ENCODE data around the gene BCAS1.

Gene BCAS1

DNA sequence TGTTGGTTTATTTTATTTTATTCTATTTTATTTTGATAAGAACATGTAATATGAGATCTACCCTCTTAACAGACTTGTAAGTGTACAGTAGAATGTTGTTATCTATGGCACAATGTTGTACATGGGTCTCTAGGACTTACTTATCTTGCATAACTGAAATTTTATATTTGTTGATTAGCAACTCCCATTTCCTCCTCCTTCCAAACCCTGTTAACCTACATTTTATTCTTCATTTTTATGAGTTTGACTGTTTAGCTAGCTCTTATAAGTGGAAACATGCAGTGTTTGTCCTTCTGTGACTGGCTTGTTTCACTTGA lies 37.9 kb upstream of the BCAS1 start:
- H3K4me3 Mint-ChIP-seq = no peak overlapping the region
- no peaks in the 10 kb centered on the region for H3K9me3 Mint-ChIP-seq
- ATAC-seq (replicated peaks; ENCODE audit: extremely low read depth, poor library complexity, severe bottlenecking) = no peak
- no peak for DNase-seq (ENCODE audit: low spot score in 2 of 2)
- H3K4me1 Mint-ChIP-seq = no peaks in the 10 kb centered on the region
- H3K36me3 Mint-ChIP-seq (ENCODE audit: insufficient read depth) = no peaks in the 10 kb centered on the region
- H3K27me3 Mint-ChIP-seq = peaks cover 8% of the 10 kb centered on the region
- no peak overlapping the region for H3K27ac Mint-ChIP-seq (ENCODE audit: low read depth)

- no peak overlapping the region for H3K27ac Mint-ChIP-seq (ENCODE audit: low read depth)
- no peak for ATAC-seq (replicated peaks; ENCODE audit: extremely low read depth, poor library complexity, severe bottlenecking)
Observed at GRCh38 chr20:54107600-54108325, 37.4 kb upstream of the BCAS1 start.

GRCh38 chr20:54107181-54107580 lies 36.8 kb upstream of the BCAS1 start:
- Mint-ChIP-seq H3K27me3 (peaks cover 6% of the 10 kb centered on the region), H3K4me1 (no peaks in the 10 kb centered on the region), H3K27ac (ENCODE audit: low read depth) (no peak overlapping the region), H3K9me3 (no peaks in the 10 kb centered on the region), H3K36me3 (ENCODE audit: insufficient read depth) (no peaks in the 10 kb centered on the region), H3K4me3 (no peak overlapping the region)
- no peak for ATAC-seq (replicated peaks; ENCODE audit: extremely low read depth, poor library complexity, severe bottlenecking)
- DNase-seq (ENCODE audit: low spot score in 2 of 2) = no peak

More at GRCh38 chr20:54107600-54108325, 37.4 kb upstream of the BCAS1 start:
- Mint-ChIP-seq H3K36me3 (ENCODE audit: insufficient read depth) (no peaks in the 10 kb centered on the region), H3K4me3 (no peak overlapping the region), H3K27me3 (peaks cover 6% of the 10 kb centered on the region), H3K9me3 (no peaks in the 10 kb centered on the region), H3K4me1 (no peaks in the 10 kb centered on the region)
- no peak for DNase-seq (ENCODE audit: low spot score in 2 of 2)

DNA sequence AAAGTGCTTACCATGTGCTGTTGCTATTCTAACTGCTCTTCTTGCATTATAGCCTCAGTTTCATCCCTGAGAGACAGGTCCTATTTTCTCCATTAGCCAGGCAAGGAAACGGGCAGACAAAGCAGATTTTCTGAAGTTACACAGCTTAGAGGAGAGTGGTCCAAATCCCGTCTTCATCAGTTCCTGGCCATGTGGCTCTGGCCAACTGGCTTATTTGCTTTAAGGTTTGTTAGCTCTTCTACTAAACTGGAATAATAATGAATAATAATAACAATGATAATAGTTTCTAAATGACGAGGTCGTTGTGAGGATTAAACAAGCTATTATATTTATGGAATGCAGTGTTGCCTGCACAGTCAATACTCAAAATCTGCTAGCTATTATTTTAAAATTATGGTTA lies 35.8 kb upstream of the BCAS1 start:
- H3K36me3 Mint-ChIP-seq (ENCODE audit: insufficient read depth) = no peaks in the 10 kb centered on the region
- peaks cover 6% of the 10 kb centered on the region for H3K27me3 Mint-ChIP-seq
- DNase-seq (ENCODE audit: low spot score in 2 of 2) = no peak
- ATAC-seq (replicated peaks; ENCODE audit: extremely low read depth, poor library complexity, severe bottlenecking) = no peak
- no peak overlapping the region for H3K4me3 Mint-ChIP-seq
- H3K4me1 Mint-ChIP-seq = no peaks in the 10 kb centered on the region
- H3K27ac Mint-ChIP-seq (ENCODE audit: low read depth) = no peak overlapping the region
- no peaks in the 10 kb centered on the region for H3K9me3 Mint-ChIP-seq

GRCh38 chr20:54105653-54106052 lies 35.3 kb upstream of the BCAS1 start:
- Mint-ChIP-seq H3K27ac (ENCODE audit: low read depth) (no peak overlapping the region), H3K9me3 (no peaks in the 10 kb centered on the region), H3K36me3 (ENCODE audit: insufficient read depth) (no peaks in the 10 kb centered on the region), H3K4me1 (no peaks in the 10 kb centered on the region), H3K27me3 (peaks cover 6% of the 10 kb centered on the region), H3K4me3 (no peak overlapping the region)
- DNase-seq (ENCODE audit: low spot score in 2 of 2) = no peak
- no peak for ATAC-seq (replicated peaks; ENCODE audit: extremely low read depth, poor library complexity, severe bottlenecking)

GRCh38 chr20:54104781-54105180 lies 34.4 kb upstream of the BCAS1 start:
- Mint-ChIP-seq H3K36me3 (ENCODE audit: insufficient read depth) (no peaks in the 10 kb centered on the region), H3K9me3 (no peaks in the 10 kb centered on the region), H3K4me3 (no peak overlapping the region), H3K4me1 (no peaks in the 10 kb centered on the region), H3K27me3 (peaks cover 6% of the 10 kb centered on the region), H3K27ac (ENCODE audit: low read depth) (no peak overlapping the region)
- ATAC-seq (replicated peaks; ENCODE audit: extremely low read depth, poor library complexity, severe bottlenecking) (no peak), DNase-seq (ENCODE audit: low spot score in 2 of 2) (no peak)

- ATAC-seq (replicated peaks; ENCODE audit: extremely low read depth, poor library complexity, severe bottlenecking) (no peak), DNase-seq (ENCODE audit: low spot score in 2 of 2) (no peak)
- Mint-ChIP-seq H3K36me3 (ENCODE audit: insufficient read depth) (no peaks in the 10 kb centered on the region), H3K9me3 (no peaks in the 10 kb centered on the region), H3K4me1 (no peaks in the 10 kb centered on the region), H3K27me3 (peaks cover 6% of the 10 kb centered on the region), H3K27ac (ENCODE audit: low read depth) (no peak overlapping the region), H3K4me3 (no peak overlapping the region)
Observed at GRCh38 chr20:54103762-54104600, 33.6 kb upstream of the BCAS1 start.

DNA sequence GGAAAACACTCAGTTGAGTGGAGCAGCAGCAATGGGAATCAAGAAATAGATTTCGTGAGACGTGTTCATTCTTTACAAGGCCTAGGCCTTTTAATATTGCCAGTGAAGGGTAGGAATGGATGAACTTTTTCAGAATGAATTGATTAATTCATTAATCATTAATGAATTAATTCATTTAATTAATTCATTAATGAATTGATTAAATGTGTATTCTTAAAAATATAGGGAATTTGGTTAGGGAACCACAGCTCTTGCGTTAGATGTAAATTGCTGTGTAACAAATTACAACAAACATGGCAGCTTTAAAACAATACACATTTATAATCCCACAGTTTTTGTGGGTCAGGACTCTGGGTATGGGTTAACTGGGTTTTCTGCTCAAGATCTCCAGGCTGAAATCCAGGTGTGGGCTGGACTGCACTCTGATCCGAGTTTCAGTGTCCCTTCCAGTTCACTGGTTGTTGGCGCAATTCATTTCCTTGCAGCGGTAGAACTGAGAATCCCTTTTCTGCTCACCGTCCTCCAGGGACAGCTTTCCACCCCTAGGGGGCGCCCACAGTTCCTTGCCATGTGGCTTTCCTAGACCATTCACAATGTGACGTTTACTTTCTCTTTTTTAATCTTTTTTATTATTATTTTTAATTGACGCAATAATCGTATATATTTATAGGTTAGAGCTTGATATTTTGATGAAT lies 32.8 kb upstream of the BCAS1 start:
- Mint-ChIP-seq H3K27ac (ENCODE audit: low read depth) (no peak overlapping the region), H3K27me3 (peaks cover 6% of the 10 kb centered on the region), H3K9me3 (no peaks in the 10 kb centered on the region), H3K4me3 (no peak overlapping the region), H3K4me1 (no peaks in the 10 kb centered on the region), H3K36me3 (ENCODE audit: insufficient read depth) (no peaks in the 10 kb centered on the region)
- DNase-seq (ENCODE audit: low spot score in 2 of 2) (peak; percentile 34 to 59), ATAC-seq (replicated peaks; ENCODE audit: extremely low read depth, poor library complexity, severe bottlenecking) (no peak)

DNA sequence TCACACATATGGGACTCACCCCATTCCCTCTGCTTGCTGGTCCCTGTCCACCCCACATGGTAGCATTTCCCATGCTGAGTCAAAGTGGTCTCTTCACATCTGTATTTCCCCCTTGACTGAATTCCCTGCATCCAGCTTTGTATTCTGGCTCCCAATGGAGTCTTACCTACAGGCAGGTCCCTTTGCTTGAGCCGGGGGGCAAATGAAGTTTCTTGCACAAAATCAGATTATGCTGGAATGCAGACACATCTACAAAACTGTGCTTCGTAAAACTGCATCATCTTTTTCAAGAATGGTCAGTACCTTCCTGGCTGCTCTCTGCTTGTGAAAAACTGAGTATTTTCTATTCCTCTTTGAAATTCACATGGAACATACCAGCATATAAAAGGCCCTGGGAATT lies 32.1 kb upstream of the BCAS1 start:
- no peaks in the 10 kb centered on the region for H3K9me3 Mint-ChIP-seq
- H3K4me3 Mint-ChIP-seq = no peak overlapping the region
- peaks cover 6% of the 10 kb centered on the region for H3K27me3 Mint-ChIP-seq
- ATAC-seq (replicated peaks; ENCODE audit: extremely low read depth, poor library complexity, severe bottlenecking) = no peak
- no peak overlapping the region for H3K27ac Mint-ChIP-seq (ENCODE audit: low read depth)
- no peaks in the 10 kb centered on the region for H3K4me1 Mint-ChIP-seq
- DNase-seq (ENCODE audit: low spot score in 2 of 2) = no peak
- H3K36me3 Mint-ChIP-seq (ENCODE audit: insufficient read depth) = no peaks in the 10 kb centered on the region

GRCh38 chr20:54100563-54100962 lies 30.2 kb upstream of the BCAS1 start:
- Mint-ChIP-seq H3K9me3 (no peaks in the 10 kb centered on the region), H3K27me3 (peaks cover 6% of the 10 kb centered on the region), H3K4me1 (no peaks in the 10 kb centered on the region), H3K27ac (ENCODE audit: low read depth) (no peak overlapping the region), H3K4me3 (no peak overlapping the region), H3K36me3 (ENCODE audit: insufficient read depth) (no peaks in the 10 kb centered on the region)
- DNase-seq (ENCODE audit: low spot score in 2 of 2) = no peak
- no peak for ATAC-seq (replicated peaks; ENCODE audit: extremely low read depth, poor library complexity, severe bottlenecking)

- H3K27ac Mint-ChIP-seq (ENCODE audit: low read depth) = no peak overlapping the region
- no peaks in the 10 kb centered on the region for H3K36me3 Mint-ChIP-seq (ENCODE audit: insufficient read depth)
- no peak overlapping the region for H3K4me3 Mint-ChIP-seq
- no peaks in the 10 kb centered on the region for H3K4me1 Mint-ChIP-seq
- DNase-seq (ENCODE audit: low spot score in 2 of 2) = no peak
- no peak for ATAC-seq (replicated peaks; ENCODE audit: extremely low read depth, poor library complexity, severe bottlenecking)
- H3K9me3 Mint-ChIP-seq = no peaks in the 10 kb centered on the region
- H3K27me3 Mint-ChIP-seq = peaks cover 6% of the 10 kb centered on the region
Observed at GRCh38 chr20:54099894-54100293, 29.5 kb upstream of the BCAS1 start.

DNA sequence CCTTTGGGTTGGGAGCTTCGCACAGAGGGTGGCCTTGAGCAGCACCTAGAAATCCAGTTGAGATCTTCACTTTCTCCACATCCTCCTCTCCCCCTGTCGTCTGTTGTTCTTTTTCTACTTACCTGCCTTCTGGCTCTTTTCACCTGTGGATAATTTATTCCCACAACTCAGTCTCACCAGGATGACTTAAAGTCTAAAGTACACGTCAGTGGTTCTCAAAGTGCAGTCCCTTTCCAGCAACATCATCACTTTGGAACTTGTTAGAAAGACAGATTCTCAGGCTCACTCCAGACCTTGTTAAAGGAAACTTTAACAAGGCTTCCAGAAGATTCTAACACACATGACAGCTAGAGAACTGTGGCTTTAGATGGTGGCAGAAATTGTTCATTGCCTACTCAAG lies 27.7 kb upstream of the BCAS1 start:
- ATAC-seq (replicated peaks; ENCODE audit: extremely low read depth, poor library complexity, severe bottlenecking) (no peak), DNase-seq (ENCODE audit: low spot score in 2 of 2) (no peak)
- H3K36me3 Mint-ChIP-seq (ENCODE audit: insufficient read depth) = no peaks in the 10 kb centered on the region
- H3K9me3 Mint-ChIP-seq = no peaks in the 10 kb centered on the region
- no peaks in the 10 kb centered on the region for H3K4me1 Mint-ChIP-seq
- H3K27ac Mint-ChIP-seq (ENCODE audit: low read depth) = no peak overlapping the region
- H3K27me3 Mint-ChIP-seq = peaks cover 9% of the 10 kb centered on the region
- no peak overlapping the region for H3K4me3 Mint-ChIP-seq

DNA sequence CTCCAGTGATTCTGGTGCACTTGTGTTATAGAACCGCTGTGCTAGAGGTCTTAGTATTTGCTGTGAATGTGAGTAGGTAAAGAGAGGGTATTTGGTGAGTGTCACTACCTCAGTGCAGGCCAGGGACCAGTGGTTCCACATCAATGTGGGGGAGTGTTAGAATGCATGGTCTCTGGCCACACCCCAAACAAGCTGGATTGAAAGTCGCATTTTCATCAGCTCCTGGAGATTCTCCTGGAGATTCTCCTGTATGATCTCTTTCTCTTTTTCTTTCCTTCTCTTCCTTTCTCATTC lies 26.8 kb upstream of the BCAS1 start:
- Mint-ChIP-seq H3K27ac (ENCODE audit: low read depth) (no peak overlapping the region), H3K27me3 (peaks cover 9% of the 10 kb centered on the region), H3K4me1 (no peaks in the 10 kb centered on the region), H3K36me3 (ENCODE audit: insufficient read depth) (no peaks in the 10 kb centered on the region), H3K4me3 (no peak overlapping the region), H3K9me3 (no peaks in the 10 kb centered on the region)
- DNase-seq (ENCODE audit: low spot score in 2 of 2) = no peak
- no peak for ATAC-seq (replicated peaks; ENCODE audit: extremely low read depth, poor library complexity, severe bottlenecking)
